PFSK-1 (cell line): Measurements from ENCODE around the gene COL4A2.

Experiments used
- FOXP2 ChIP-seq: optimal IDR thresholded peaks from 2 replicates; pipeline ENCODE3; 2011; ENCODE audit warnings: borderline replicate concordance, control low read depth, inconsistent platforms; ENCODE audit not compliant: insufficient read depth; ENCODE audit errors: extremely low read length, extremely low read depth
- POLR2AphosphoS5 ChIP-seq: IDR thresholded peaks from 2 replicates; pipeline ENCODE4 v1.6.1; 2012; ENCODE audit warnings: low read depth, mild to moderate bottlenecking, control low read depth, low read length, moderate library complexity
- SIN3A ChIP-seq: IDR thresholded peaks from 2 replicates; pipeline ENCODE4 v1.6.1; 2012; ENCODE audit warnings: mild to moderate bottlenecking, low read length, moderate library complexity, borderline replicate concordance; ENCODE audit not compliant: insufficient read depth
- TAF1 ChIP-seq: IDR thresholded peaks from 2 replicates; pipeline ENCODE4 v1.6.1; 2012; ENCODE audit warnings: low read length, control low read depth, borderline replicate concordance; ENCODE audit not compliant: insufficient read depth
- TF ChIP-seq, protein P1 (sequence below), 2 experiments: IDR thresholded peaks; 2 replicates each; pipeline versions ENCODE4 v1.6.1 to v1.8.0; 2011 to 2012; ENCODE audit warnings: low read depth in 2 of 2, low read length in 2 of 2, control low read depth in 1 of 2, inconsistent platforms in 1 of 2, mild to moderate bottlenecking in 1 of 2, moderate library complexity in 1 of 2; ENCODE audit not compliant: insufficient read depth in 1 of 2

DNA sequence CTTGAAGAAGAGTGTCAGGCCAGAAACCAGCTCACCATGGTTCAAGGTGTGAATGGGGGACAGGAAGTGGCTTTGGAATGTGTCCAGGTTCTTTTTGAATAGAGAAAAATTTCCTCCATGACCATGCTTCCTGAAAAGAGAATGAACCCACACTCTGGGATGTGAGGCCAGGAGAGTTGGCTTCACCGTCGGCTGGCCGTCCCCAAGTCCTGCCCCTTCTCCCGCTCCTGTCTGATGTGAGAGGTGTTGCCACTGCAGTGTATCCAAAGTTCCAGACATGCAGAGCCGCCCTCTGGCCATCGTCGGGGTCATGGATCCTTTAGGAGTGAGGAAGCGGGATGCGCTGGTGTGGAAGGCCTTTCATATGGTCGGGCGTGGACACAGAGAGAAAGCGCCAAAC, 101.2 kb downstream of the COL4A2 start:
- no peak for TF ChIP-seq POLR2AphosphoS5
- TF ChIP-seq, protein P1, sequence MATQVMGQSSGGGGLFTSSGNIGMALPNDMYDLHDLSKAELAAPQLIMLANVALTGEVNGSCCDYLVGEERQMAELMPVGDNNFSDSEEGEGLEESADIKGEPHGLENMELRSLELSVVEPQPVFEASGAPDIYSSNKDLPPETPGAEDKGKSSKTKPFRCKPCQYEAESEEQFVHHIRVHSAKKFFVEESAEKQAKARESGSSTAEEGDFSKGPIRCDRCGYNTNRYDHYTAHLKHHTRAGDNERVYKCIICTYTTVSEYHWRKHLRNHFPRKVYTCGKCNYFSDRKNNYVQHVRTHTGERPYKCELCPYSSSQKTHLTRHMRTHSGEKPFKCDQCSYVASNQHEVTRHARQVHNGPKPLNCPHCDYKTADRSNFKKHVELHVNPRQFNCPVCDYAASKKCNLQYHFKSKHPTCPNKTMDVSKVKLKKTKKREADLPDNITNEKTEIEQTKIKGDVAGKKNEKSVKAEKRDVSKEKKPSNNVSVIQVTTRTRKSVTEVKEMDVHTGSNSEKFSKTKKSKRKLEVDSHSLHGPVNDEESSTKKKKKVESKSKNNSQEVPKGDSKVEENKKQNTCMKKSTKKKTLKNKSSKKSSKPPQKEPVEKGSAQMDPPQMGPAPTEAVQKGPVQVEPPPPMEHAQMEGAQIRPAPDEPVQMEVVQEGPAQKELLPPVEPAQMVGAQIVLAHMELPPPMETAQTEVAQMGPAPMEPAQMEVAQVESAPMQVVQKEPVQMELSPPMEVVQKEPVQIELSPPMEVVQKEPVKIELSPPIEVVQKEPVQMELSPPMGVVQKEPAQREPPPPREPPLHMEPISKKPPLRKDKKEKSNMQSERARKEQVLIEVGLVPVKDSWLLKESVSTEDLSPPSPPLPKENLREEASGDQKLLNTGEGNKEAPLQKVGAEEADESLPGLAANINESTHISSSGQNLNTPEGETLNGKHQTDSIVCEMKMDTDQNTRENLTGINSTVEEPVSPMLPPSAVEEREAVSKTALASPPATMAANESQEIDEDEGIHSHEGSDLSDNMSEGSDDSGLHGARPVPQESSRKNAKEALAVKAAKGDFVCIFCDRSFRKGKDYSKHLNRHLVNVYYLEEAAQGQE (IDR thresholded peaks at IDR 0.05; ENCODE audit: insufficient read depth in 1 of 2, low read depth in 2 of 2, low read length in 2 of 2): no peak
- no peak for TF ChIP-seq SIN3A
- TF ChIP-seq TAF1: no peak
- TF ChIP-seq FOXP2: no peak
